Muscle of arm (tissue), 12 donors: Measurements from ENCODE around the gene CLCF1. TPM values are rescaled to one million over a fixed set of nuclear protein-coding genes. Genes with fewer than 3 reads are reported as not detected.

Experiments
- DNase-seq: peaks from one replicate; pipeline ENCODE4 v3.0.0-alpha.2; 2013
- polyA plus RNA-seq, 12 donors: library from polyadenylated mRNA; unstranded; fragments of 120-200 nt; gene quantifications; one replicate each; pipeline ENCODE4 v1.2.1, GENCODE V29; 2013; ENCODE audit not compliant: insufficient read length in 12 of 12

CLCF1 gene
- polyA plus RNA-seq, 12 donors: 2.2 to 8.6 (median 3.2) TPM; not detected in 1

- no peak for DNase-seq
Observed at GRCh38 chr11:67357831-67358670, 15.3 kb downstream of the CLCF1 start.

DNA sequence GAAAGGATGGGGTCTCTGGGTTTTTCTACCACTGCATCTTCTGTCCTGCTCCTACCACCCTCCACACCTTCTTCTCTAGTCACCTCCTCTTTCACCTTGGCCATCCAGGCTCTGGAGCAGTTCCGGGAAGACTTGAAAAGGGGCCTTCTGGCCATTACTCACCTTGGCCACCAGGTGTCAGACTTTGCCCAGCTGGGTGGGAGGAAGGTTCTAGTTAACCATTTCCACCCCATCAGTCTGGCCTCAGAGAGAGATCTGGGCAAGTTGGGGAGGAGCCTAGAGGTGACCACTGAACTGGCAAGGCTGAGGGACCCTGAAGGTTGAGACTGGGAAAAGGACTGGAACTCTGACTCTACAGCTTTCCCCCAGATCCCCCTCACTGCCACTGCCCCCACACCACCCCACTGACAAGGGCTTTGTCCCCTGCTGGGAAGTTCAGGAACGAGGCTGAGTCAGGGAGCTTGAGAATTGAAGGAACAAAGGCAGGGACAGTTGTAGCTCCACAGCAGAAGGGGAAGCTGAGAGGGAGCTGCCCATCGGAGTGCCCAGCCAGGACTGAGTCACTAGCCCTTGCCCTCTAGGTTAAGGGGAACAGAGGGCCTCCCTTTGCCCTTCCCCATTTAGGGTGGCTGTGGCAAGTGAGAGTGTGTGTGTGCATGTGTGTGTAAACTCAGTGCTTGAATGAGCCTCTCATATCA is 16.4 kb downstream of the CLCF1 start:
- peak; percentile 72 for DNase-seq

GRCh38 chr11:67356387-67356863 is 17.0 kb downstream of the CLCF1 start:
- DNase-seq: no peak

DNA sequence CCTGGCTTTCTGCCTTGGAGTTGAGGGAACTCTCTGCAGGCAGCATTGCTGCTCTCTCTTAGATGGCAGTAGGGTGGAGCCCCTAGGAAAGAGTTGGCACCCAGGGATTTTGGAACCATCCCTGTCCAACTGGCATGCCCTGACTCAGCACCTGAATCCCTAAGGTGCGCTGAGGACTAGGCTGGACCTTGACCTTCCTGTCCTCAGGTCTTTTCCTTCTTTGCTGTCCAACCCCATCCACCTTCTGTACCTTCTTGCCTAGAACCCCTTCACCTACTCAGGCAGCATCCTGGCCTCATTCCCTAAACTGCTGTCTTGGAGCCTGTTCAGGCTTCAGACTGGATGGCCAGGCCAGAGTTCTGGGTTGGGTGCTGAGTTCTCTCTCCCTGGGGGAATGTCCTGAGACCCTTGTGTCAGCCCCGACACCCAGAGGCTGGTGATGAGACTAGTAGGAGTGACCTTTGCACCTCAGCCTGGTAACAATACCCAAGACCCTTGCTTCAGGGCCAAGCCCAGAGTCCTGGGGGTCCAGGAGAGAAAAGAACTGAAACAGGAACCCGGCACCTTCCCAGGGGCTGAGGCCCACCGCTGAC is 17.5 kb downstream of the CLCF1 start:
- no peak for DNase-seq

- no peak for DNase-seq
Observed at GRCh38 chr11:67355023-67355793, 18.2 kb downstream of the CLCF1 start.

DNA sequence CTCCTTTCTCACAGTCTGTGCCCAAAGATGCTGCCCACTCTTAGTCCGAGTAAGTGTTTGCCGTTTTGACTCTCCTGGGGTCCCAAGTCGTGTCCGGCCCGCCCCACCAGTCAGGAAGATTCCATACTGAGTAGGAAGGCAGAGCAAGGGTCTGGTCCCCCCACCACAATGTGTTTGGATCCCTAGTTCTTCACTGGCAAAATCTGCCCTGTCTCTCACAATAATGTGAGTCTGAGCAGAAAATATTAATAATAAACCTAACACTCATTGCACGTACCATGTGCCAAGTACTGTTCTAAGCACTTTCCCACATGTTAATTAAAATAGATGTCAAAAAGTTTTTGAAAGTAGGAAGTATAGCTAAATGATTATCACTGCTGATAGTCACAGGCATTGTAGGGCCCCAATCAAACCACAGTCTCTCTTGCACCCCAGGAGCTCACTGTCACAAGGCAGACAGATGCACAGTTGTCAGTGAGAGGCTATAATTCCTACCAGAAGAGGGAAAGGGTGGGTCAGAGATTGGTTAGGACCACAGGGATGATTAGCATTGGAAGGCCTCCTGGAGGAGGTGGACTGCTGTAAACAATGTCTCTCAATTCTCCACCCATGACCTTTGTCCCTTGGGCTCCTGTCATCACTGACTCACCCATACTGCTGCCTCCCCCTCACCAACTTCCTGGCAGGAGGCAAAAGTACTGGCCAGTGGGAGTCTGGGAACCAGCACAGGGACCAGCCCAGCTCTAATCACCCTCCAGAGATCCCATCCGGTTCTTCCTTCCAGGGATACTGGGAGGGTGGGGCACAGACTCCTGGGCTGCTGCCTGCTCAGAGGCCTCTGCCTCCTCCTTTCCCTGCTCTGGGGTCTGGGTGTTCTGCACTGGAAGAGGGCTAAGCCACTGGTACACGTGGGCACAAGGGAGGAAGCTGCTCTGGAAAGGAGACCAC is 19.0 kb downstream of the CLCF1 start:
- no peak for DNase-seq

GRCh38 chr11:67353317-67354074 is 19.9 kb downstream of the CLCF1 start, which contains the start of gene POLD4:
Gene POLD4, minus strand, starts transcription at chr11:67353546. Its CDS starts 147 bp downstream, at chr11:67353399.
- peak; percentile 94 for DNase-seq

DNA sequence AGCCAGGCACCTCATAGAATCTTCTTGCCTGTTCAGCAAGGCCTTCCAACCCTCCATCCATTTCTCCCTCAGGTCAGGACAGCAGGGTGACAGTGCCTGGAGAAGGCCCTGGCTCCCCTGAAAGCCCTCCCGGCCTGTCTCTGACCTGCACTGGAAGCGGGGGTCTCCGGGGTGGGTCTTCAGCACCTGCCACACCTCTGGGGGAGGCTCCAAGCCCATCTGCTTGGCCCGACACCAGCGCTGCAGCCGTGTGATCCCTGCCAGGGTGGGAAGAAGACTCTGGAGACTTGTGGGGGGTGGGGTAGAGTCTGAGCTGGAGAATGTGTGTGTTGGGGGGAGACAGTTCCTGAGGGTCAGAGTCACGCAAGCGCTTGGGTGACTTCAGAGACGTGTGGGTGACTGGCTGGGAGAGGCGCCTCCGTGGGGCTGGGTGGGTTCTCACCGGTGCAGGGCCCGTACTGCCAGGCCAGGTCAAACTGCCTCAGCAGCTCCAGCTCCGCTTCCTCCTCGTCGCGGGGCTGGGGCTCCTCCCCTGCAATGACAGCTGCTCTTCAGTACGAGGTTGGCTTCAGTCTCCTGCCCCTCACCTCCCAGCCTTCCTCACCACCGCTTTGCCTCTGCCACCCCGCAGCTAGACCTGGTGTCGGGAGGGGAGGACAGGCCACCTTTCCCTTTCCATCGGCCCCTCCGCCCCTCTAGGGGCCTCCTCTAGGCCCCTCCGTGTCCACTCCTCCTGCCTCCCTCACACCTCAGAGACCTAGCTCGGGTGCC is 20.7 kb downstream of the CLCF1 start:
- DNase-seq: no peak

DNA sequence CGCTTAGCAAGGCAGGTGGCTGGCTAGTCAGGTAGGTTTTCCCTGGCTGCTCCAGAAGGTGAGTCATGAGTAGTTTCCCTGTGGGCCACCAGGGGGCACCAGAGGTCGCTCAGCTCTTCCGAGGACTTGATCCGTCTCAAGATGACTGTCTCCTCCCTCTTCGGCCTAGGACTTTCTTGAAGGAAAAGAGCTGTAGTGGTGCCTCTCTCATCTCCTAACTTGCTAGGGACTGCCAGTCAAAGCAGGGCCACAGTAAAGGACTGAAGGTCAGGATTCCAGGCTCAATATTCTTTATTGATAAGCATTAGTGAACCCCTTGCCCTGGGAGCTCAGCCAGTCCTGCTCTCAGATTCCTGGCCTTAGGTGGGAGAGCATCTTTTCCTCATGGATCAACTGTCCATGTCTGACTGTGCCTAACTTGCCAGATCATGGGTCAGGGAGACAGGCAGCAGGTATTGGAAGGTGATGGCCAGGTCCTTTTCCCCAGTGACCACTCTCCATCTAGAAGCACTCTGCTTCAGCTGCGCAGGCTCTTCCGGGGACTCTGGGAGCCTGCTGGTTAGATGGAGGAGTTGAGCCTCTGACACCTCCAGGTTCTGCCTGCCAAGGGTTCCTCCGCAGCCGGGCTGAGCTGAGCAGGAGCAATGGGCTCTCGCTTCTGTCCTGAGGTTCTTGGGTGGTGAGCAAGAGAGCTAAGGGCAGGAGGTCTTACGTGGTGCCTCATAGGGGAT is 22.0 kb downstream of the CLCF1 start:
- peak; percentile 82 for DNase-seq

DNA sequence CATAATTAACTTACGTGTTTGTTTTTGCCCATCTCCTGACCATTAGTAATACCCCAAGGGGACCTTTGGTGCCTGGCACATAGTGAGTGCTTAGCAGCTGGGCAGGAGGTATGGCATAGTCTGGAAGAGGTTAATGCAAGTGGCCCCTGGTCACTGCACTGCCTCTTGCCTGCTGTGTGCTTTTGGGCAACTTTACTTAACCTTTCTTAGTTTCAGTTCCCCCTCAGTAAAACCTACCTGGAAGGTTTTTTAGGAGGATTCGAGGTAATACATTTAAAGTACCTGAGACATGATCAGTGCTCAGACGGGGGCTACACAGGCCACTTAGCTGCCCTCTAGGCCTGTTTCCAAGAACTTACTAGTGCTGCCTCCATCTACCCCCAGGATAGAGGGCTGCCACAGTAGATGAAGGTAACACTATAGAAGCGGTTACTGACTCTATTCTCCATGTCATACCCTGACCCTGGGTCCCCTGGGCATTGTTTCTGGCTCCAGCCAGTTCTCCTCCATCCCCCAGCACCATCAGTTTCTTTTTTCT is 23.4 kb downstream of the CLCF1 start:
- no peak for DNase-seq

- DNase-seq: no peak
Observed at GRCh38 chr11:67349457-67349856, 23.9 kb downstream of the CLCF1 start.

- no peak for DNase-seq
Observed at GRCh38 chr11:67349036-67349435, 24.4 kb downstream of the CLCF1 start.

DNA sequence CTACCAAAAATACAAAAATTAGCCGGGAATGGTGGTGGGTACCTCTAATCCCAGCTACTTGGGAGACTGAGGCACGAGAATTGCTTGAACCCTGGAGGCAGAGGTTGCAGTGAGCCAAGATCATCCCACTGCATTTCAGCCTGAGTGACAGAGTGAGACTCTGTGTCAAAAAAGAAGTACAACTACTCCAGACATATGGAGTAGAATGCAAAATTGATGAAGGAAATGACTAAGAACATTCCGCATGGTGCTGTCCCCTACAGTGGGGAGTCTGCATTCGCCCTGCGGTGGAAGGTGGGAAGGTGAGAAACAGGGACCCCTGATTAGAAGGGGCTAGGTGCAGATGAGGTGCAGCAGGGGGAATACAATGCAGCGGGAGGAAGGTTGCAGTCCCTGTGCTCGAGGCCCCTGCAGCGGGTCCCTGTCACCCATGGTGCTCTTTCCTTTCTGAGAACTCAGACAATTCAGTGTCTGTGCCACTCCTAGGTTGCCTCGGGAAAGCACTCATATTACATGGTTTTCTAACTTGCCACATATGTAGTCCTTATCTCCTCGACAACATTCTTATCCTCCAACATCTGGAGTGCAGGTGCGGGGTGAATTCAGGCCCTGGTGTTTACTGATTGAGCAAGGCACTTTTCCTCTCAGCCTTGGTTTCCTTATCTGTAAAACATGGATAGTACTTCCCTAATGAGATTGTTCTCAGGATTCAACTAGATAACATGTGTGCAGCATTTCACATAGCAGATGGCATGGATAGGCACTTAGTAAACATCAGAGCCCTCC is 25.2 kb downstream of the CLCF1 start:
- no peak for DNase-seq

- DNase-seq: no peak
Observed at GRCh38 chr11:67345920-67346819, 27.2 kb downstream of the CLCF1 start.

DNA sequence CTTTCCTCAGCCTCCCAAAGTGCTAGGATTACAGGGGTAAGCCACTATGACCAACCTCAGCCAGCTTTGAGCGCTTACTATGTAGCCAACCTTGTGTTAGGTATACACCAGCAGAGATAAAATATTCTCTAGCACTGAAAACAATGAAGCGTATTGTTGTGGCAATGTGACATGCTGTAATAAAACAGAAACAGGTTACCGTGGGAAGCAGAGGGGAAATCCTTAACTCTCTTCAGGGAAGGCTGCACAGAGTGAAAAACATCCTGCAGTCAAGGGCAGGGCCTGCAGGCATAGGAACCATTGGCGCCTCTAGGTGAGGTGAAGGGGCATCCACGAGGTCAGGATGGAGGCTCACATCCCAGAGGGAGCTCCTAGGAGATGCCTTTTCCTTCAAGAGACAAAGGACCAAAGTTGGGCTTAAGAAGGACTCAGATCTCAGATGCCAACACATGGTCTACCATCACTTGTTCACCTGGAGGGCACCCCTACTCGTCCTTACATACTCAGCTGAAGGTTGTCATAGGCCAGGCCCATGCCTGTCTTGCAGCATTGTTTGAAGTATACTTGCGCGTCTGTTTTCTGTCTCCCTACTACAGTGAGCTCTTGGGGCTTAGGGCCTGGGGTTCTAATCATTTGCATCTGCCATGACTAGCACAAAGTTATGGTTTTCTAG is 28.0 kb downstream of the CLCF1 start:
- no peak for DNase-seq
